ENCODE measurements around the gene SLC6A18. TPM values are rescaled to one million over a fixed set of nuclear protein-coding genes. Genes with fewer than 3 reads are reported as not detected.

Gene SLC6A18
- total and polyA plus RNA-seq, 10 of the 15 experiments (the other 5 are each of a cell fraction or from before 2014, with no cell fraction given): not detected

DNA sequence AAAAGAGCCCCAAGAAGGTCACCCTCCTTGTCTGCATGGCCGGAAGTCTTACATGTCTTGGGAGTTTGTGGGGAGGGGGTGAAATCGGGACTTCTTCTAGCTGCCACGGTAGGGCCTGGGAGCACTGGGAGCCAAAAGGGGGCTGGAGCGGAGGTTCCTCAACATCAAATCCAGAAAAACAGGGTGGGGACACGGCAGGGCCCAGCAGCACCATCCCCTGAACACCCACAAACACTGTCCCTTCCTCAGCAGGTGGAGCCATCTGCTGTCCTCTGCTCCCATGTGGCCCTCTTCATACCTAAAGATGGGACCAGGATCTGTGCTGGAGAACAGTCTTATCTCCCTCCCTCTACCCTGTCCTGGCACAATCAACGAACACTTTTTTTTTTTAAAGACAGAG lies 67.0 kb downstream of the SLC6A18 start:
- no peak overlapping the region for H2AFZ ChIP-seq (ENCODE audit: control insufficient read depth, low read depth, low read length)
- BruUV-seq (replicated peaks): TSS peak; percentile 75
- H3K27me3 ChIP-seq (replicated peaks in 1 of 2; ENCODE audit: control insufficient read depth in 2 of 2, insufficient read depth in 2 of 2, low read length in 1 of 2): no peaks in the 10 kb centered on the region
- intact Hi-C loops (cut with micrococcal nuclease; ENCODE audit: unreplicated experiment): no loop called here
- no peak for DNase-seq (ENCODE audit: low read depth, low spot score)
- no peak overlapping the region for H3K4me2 ChIP-seq (ENCODE audit: control insufficient read depth, insufficient read depth)
- no peak overlapping the region for H3K27ac ChIP-seq (ENCODE audit: control insufficient read depth, insufficient read depth)
- ChIA-PET RAD21 (ENCODE audit: unreplicated experiment) (no interaction called here), SMC1A (ENCODE audit: uncharacterized antibody, unreplicated experiment) (no interaction called here), CTCF (no interaction called here), POLR2A (no interaction called here)
- in situ Hi-C loops (cut with MboI): no loop called here
- no peak for ATAC-seq
- peaks cover 3% of the 10 kb centered on the region; the same call in 1 of the 3 replicates for H3K9me3 ChIP-seq (replicated peaks; ENCODE audit: control insufficient read depth, insufficient read depth, low read length)
- no peak overlapping the region for H3K9ac ChIP-seq (ENCODE audit: control insufficient read depth, insufficient read depth, low read length)
- no peak for FAIRE-seq
- no peak overlapping the region for H3K4me3 ChIP-seq
- no peaks in the 10 kb centered on the region for H3K79me2 ChIP-seq (ENCODE audit: control insufficient read depth, insufficient read depth, low read length)
- H3K4me1 ChIP-seq (ENCODE audit: control insufficient read depth, insufficient read depth, low read length): no peaks in the 10 kb centered on the region
- no peak for TF ChIP-seq SMAD1 (IDR thresholded peaks at IDR 0.05; ENCODE audit: low read depth, partially characterized antibody)
- TF ChIP-seq, protein P1, sequence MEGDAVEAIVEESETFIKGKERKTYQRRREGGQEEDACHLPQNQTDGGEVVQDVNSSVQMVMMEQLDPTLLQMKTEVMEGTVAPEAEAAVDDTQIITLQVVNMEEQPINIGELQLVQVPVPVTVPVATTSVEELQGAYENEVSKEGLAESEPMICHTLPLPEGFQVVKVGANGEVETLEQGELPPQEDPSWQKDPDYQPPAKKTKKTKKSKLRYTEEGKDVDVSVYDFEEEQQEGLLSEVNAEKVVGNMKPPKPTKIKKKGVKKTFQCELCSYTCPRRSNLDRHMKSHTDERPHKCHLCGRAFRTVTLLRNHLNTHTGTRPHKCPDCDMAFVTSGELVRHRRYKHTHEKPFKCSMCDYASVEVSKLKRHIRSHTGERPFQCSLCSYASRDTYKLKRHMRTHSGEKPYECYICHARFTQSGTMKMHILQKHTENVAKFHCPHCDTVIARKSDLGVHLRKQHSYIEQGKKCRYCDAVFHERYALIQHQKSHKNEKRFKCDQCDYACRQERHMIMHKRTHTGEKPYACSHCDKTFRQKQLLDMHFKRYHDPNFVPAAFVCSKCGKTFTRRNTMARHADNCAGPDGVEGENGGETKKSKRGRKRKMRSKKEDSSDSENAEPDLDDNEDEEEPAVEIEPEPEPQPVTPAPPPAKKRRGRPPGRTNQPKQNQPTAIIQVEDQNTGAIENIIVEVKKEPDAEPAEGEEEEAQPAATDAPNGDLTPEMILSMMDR (IDR thresholded peaks at IDR 0.05 in 2 of 3, conservative IDR thresholded peaks at IDR 0.05 in 1 of 3; ENCODE audit: control insufficient read depth in 2 of 3, extremely low read depth in 1 of 3, insufficient read depth in 1 of 3, low read depth in 3 of 3, low read length in 3 of 3): peak in 1 of 3 experiments; percentile 3; a peak in 2 of 6 replicates
- H3K36me3 ChIP-seq (ENCODE audit: control insufficient read depth in 2 of 2, insufficient read depth in 2 of 2, low read length in 1 of 2): no peaks in the 10 kb centered on the region; a peak in 2 of 4 replicates
- H4K20me1 ChIP-seq (ENCODE audit: control insufficient read depth, insufficient read depth): no peaks in the 10 kb centered on the region
- 76% methylated on average over 6 of the region's 6 CpGs for WGBS (ENCODE audit: insufficient coverage, insufficient replicate concordance, low lambda C conversion rate, missing lambda C conversion rate)

DNA sequence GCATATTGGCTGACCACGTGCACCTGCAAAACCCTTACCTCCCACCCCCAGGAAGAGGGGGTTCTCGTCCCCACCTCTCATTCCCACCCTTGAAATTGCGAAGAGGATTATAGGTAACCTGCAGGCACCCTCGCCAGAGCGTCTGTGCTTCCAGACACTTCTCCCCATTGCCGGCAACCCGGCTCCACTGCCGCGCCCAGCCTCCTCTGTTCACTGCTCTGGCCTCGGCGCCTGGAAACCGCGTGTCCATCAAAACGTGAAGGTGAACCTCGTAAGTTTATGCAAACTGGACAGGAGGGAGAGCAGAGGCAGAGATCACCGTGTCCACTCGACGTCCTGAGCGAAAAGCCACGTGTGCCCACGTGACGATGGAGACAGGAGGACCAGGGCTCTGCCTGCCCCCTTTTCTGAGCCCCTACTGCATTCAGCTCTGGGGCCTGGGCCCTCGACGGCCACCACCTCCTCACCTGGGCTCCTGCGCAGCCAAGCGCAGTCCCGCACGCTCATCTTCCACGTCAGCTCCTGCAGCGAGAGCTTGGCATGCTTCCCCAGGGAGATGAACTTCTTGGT lies 67.8 kb downstream of the SLC6A18 start:
- TF ChIP-seq, protein P2, sequence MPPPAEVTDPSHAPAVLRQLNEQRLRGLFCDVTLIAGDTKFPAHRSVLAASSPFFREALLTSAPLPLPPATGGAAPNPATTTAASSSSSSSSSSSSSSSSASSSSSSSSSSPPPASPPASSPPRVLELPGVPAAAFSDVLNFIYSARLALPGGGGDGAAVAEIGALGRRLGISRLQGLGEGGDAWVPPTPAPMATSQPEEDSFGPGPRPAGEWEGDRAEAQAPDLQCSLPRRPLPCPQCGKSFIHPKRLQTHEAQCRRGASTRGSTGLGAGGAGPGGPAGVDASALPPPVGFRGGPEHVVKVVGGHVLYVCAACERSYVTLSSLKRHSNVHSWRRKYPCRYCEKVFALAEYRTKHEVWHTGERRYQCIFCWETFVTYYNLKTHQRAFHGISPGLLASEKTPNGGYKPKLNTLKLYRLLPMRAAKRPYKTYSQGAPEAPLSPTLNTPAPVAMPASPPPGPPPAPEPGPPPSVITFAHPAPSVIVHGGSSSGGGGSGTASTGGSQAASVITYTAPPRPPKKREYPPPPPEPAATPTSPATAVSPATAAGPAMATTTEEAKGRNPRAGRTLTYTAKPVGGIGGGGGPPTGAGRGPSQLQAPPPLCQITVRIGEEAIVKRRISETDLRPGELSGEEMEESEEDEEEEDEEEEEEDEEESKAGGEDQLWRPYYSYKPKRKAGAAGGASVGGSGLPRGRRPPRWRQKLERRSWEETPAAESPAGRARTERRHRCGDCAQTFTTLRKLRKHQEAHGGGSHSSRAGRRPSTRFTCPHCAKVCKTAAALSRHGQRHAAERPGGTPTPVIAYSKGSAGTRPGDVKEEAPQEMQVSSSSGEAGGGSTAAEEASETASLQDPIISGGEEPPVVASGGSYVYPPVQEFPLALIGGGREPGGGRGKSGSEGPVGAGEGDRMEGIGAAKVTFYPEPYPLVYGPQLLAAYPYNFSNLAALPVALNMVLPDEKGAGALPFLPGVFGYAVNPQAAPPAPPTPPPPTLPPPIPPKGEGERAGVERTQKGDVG (CRISPR knock-in tag; IDR thresholded peaks at IDR 0.05): no peak
- TF ChIP-seq, protein P3, sequence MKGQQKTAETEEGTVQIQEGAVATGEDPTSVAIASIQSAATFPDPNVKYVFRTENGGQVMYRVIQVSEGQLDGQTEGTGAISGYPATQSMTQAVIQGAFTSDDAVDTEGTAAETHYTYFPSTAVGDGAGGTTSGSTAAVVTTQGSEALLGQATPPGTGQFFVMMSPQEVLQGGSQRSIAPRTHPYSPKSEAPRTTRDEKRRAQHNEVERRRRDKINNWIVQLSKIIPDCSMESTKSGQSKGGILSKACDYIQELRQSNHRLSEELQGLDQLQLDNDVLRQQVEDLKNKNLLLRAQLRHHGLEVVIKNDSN (IDR thresholded peaks at IDR 0.05; ENCODE audit: borderline replicate concordance, extremely low read length, insufficient read depth, low read depth, low read length): peak; percentile 11
- no peak for TF ChIP-seq PAX8 (IDR thresholded peaks at IDR 0.05)
- Histone ChIP-seq H3K4me1 (ENCODE audit: control insufficient read depth, insufficient read depth, low read length) (no peaks in the 10 kb centered on the region), H3K4me3 (no peak overlapping the region), H3K9ac (ENCODE audit: control insufficient read depth, insufficient read depth, low read length) (no peak overlapping the region), H3K27me3 (replicated peaks in 1 of 2; ENCODE audit: control insufficient read depth in 2 of 2, insufficient read depth in 2 of 2, low read length in 1 of 2) (no peaks in the 10 kb centered on the region), H3K4me2 (ENCODE audit: control insufficient read depth, insufficient read depth) (no peak overlapping the region), H3K9me3 (replicated peaks; ENCODE audit: control insufficient read depth, insufficient read depth, low read length) (peaks cover 3% of the 10 kb centered on the region; the same call in 1 of the 3 replicates), H2AFZ (ENCODE audit: control insufficient read depth, low read depth, low read length) (no peak overlapping the region), H3K27ac (ENCODE audit: control insufficient read depth, insufficient read depth) (no peak overlapping the region), H4K20me1 (ENCODE audit: control insufficient read depth, insufficient read depth) (no peaks in the 10 kb centered on the region), H3K79me2 (ENCODE audit: control insufficient read depth, insufficient read depth, low read length) (no peaks in the 10 kb centered on the region), H3K36me3 (ENCODE audit: control insufficient read depth in 2 of 2, insufficient read depth in 2 of 2, low read length in 1 of 2) (no peaks in the 10 kb centered on the region; a peak in 2 of 4 replicates)
- POLR2A ChIA-PET: no interaction called here
- SMC1A ChIA-PET (ENCODE audit: uncharacterized antibody, unreplicated experiment): no interaction called here
- FAIRE-seq: no peak
- RAD21 ChIA-PET (ENCODE audit: unreplicated experiment): interaction anchor here (1.0 kb wide), 1 partner anchor 52 kb away, joined by 4 read pairs; the partner anchor contains the start of gene CLPTM1L
- in situ Hi-C loops (cut with MboI) (no loop called here), intact Hi-C loops (cut with micrococcal nuclease; ENCODE audit: unreplicated experiment) (no loop called here)
- no peak for DNase-seq (ENCODE audit: low read depth, low spot score)
- ATAC-seq: no peak
- BruUV-seq (replicated peaks): no TSS peak
- 83% methylated on average over 30 of the region's 30 CpGs for WGBS (ENCODE audit: insufficient coverage, insufficient replicate concordance, low lambda C conversion rate, missing lambda C conversion rate)
- CTCF ChIA-PET: no interaction called here
